Measurements from ENCODE around the gene B3GNT3.

- TF ChIP-seq TAF1 (IDR thresholded peaks at IDR 0.05; ENCODE audit: borderline replicate concordance, low read depth, low read length) (no peak), POLR2A (IDR thresholded peaks at IDR 0.05; ENCODE audit: low read depth, low read length) (no peak), POLR2AphosphoS5 (IDR thresholded peaks at IDR 0.05; ENCODE audit: low read depth, low read length) (no peak)
These were observed 7.5 kb upstream of the B3GNT3 start for GRCh38 chr19:17787274-17787913.
